GM12878 (cell line): ENCODE results near the gene CHD5. TPM values are rescaled to one million over a fixed set of nuclear protein-coding genes. Genes with fewer than 3 reads are reported as not detected.

ENCODE experiments used
- BCL3 ChIP-seq: IDR thresholded peaks from 2 replicates; pipeline ENCODE4 v1.6.1; 2011; ENCODE audit warnings: borderline replicate concordance, low read depth, mild to moderate bottlenecking, moderate library complexity, low read length; ENCODE audit not compliant: insufficient read depth, poor library complexity, severe bottlenecking
- BCLAF1 ChIP-seq: fragments of 450-650 bp; IDR thresholded peaks from 2 replicates; pipeline ENCODE4 v1.6.1; 2017; ENCODE audit warnings: antibody characterized with exemption, mild to moderate bottlenecking, moderate library complexity
- E2F8 ChIP-seq: fragments of 450-650 bp; IDR thresholded peaks from 2 replicates; pipeline ENCODE4 v1.6.1; 2018; ENCODE audit warnings: mild to moderate bottlenecking, low read depth, moderate library complexity; ENCODE audit not compliant: partially characterized antibody
- NBN ChIP-seq: fragments of 450-650 bp; IDR thresholded peaks from 2 replicates; pipeline ENCODE4 v1.6.1; 2016
- SMAD5 ChIP-seq: IDR thresholded peaks from 2 replicates; pipeline ENCODE4 v1.6.1; 2016; ENCODE audit warnings: antibody characterized with exemption, low read depth
- polyA plus RNA-seq, 11 experiments: library from polyadenylated mRNA; depleted of rRNA in 4 of 11; unstranded in 6 of 11; stranded (reverse) in 5 of 11; fragments of >200 nt; fragmentation: Nextera tagmentation in 4 of 11; fragmentation: Illumina TruSeq in 1 of 11; extraction: Ambion mirVana in 4 of 11; extraction: Trizol in 1 of 11; gene quantifications; 1 replicate in 1 of 11; 2 replicates in 10 of 11; pipeline versions ENCODE4 v1.2.1 to v1.2.3, GENCODE V29; 2011 to 2016; ENCODE audit warnings: inconsistent platforms in 2 of 11, missing spikeins in 2 of 11, low read depth in 1 of 11
- total RNA-seq, 4 experiments: library from RNA; depleted of rRNA in 3 of 4; stranded (reverse); fragments of >200 nt in 3 of 4; fragmentation: Illumina TruSeq in 1 of 4; extraction: Trizol in 1 of 4; gene quantifications; 2 replicates each; pipeline versions ENCODE4 v1.2.1 to v1.2.3, GENCODE V29; 2013 to 2021

CHD5 gene
- total and polyA plus RNA-seq, 10 of the 15 experiments (the other 5 are each of a cell fraction or from before 2014, with no cell fraction given) = 0.03 to 0.49 (median 0.13) TPM; not detected in 3

GRCh38 chr1:6150006-6150938, 29.8 kb downstream of the CHD5 start (continued):
- no peak for TF ChIP-seq BCL3
- TF ChIP-seq E2F8 = no peak
- no peak for TF ChIP-seq NBN
- no peak for TF ChIP-seq BCLAF1
- TF ChIP-seq SMAD5 = no peak
- TF ChIP-seq, all 136 proteins: peak for 0
